GM23248 (cell line): ENCODE data around the gene NSMCE3. TPM values are rescaled to one million over a fixed set of nuclear protein-coding genes. Genes with fewer than 3 reads are reported as not detected.

Experiments used
- DNase-seq: peaks from one replicate; pipeline ENCODE4 v3.0.0-alpha.2; 2015
- H2AFZ ChIP-seq: fragments of 200-600 bp; sonication (generic); 2 replicates; pipeline ENCODE4 v1.6.1; 2016; ENCODE audit warnings: antibody characterized with exemption
- H3F3A ChIP-seq: fragments of 200-600 bp; sonication (generic); 2 replicates; pipeline ENCODE4 v1.6.1; 2016; ENCODE audit warnings: mild to moderate bottlenecking, antibody characterized with exemption, mixed run types; ENCODE audit not compliant: insufficient read depth
- H3K27ac ChIP-seq: fragments of 200-600 bp; sonication (generic); 2 replicates; pipeline ENCODE4 v1.5.1; 2016; ENCODE audit warnings: mild to moderate bottlenecking
- H3K27me3 ChIP-seq: fragments of 200-600 bp; sonication (generic); replicated peaks from 2 replicates; pipeline ENCODE4 v1.6.1; 2016; ENCODE audit warnings: mild to moderate bottlenecking; ENCODE audit not compliant: insufficient read depth
- H3K36me3 ChIP-seq: fragments of 200-600 bp; sonication (generic); 2 replicates; pipeline ENCODE4 v1.6.1; 2016; ENCODE audit warnings: low read depth, mild to moderate bottlenecking
- H3K4me1 ChIP-seq: fragments of 200-600 bp; sonication (generic); 2 replicates; pipeline ENCODE4 v1.6.1; 2016; ENCODE audit warnings: mild to moderate bottlenecking; ENCODE audit not compliant: insufficient read depth
- H3K4me2 ChIP-seq: fragments of 200-600 bp; sonication (generic); one replicate; pipeline ENCODE4 v1.6.1; 2016; ENCODE audit warnings: mild to moderate bottlenecking; ENCODE audit not compliant: unreplicated experiment
- H3K4me3 ChIP-seq: fragments of 200-600 bp; sonication (generic); 2 replicates; pipeline ENCODE4 v1.5.1; 2016; ENCODE audit warnings: mild to moderate bottlenecking
- H3K79me2 ChIP-seq: fragments of 200-600 bp; sonication (generic); 2 replicates; pipeline ENCODE4 v1.6.1; 2016; ENCODE audit warnings: mild to moderate bottlenecking; ENCODE audit not compliant: insufficient read depth
- H3K9ac ChIP-seq: fragments of 200-600 bp; sonication (generic); 2 replicates; pipeline ENCODE4 v1.6.1; 2016; ENCODE audit warnings: mild to moderate bottlenecking
- H3K9me2 ChIP-seq: fragments of 200-600 bp; sonication (generic); 2 replicates; pipeline ENCODE4 v1.6.1; 2016; ENCODE audit warnings: mixed run types, mild to moderate bottlenecking, moderate library complexity; ENCODE audit not compliant: insufficient read depth
- H3K9me3 ChIP-seq: fragments of 200-600 bp; sonication (generic); one replicate; pipeline ENCODE4 v1.6.1; 2017; ENCODE audit warnings: low read depth
- H4K20me1 ChIP-seq: fragments of 200-600 bp; sonication (generic); 2 replicates; pipeline ENCODE4 v1.6.0; 2016; ENCODE audit not compliant: insufficient read depth
- EZH2 ChIP-seq: fragments of 200-600 bp; sonication (generic); IDR thresholded peaks from 2 replicates; pipeline ENCODE4 v1.6.1; 2018; ENCODE audit warnings: antibody characterized with exemption, mild to moderate bottlenecking; ENCODE audit not compliant: insufficient read depth, poor library complexity, severe bottlenecking
- EZH2phosphoT487 ChIP-seq: fragments of 200-600 bp; sonication (generic); IDR thresholded peaks from 2 replicates; pipeline ENCODE4 v1.6.1; 2018; ENCODE audit warnings: antibody characterized with exemption, moderate library complexity, mild to moderate bottlenecking, low read depth; ENCODE audit not compliant: insufficient read depth
- WGBS, 2 experiments: methylation state at CpG; one replicate each; pipeline ENCODE4 v1.1.6; 2015 to 2017; ENCODE audit warnings: low lambda C conversion rate in 2 of 2, low coverage in 1 of 2; ENCODE audit errors: missing lambda C conversion rate in 2 of 2; 5-methylcytosine and 5-hydroxymethylcytosine counted together
- in situ Hi-C: fragments of 300-500 bp; cut with MboI; formaldehyde crosslinking; loops from 2 replicates; pipeline ENCODE4 v1.15.0; 2020
- polyA plus RNA-seq: library from polyadenylated mRNA; unstranded; fragments of >200 nt; fragmentation: Nextera tagmentation; extraction: Ambion mirVana; gene quantifications from 2 replicates; pipeline ENCODE4 v1.2.1, GENCODE V29; 2016
- total RNA-seq: library from RNA; depleted of rRNA; stranded (reverse); fragments of >200 nt; shearing (Covaris generic); gene quantifications from 2 replicates; pipeline ENCODE4 v1.2.3, GENCODE V29; 2014

The NSMCE3 gene
- total and polyA plus RNA-seq, 2 experiments from 2014 or later, result 9.2 to 10.2 TPM

DNA sequence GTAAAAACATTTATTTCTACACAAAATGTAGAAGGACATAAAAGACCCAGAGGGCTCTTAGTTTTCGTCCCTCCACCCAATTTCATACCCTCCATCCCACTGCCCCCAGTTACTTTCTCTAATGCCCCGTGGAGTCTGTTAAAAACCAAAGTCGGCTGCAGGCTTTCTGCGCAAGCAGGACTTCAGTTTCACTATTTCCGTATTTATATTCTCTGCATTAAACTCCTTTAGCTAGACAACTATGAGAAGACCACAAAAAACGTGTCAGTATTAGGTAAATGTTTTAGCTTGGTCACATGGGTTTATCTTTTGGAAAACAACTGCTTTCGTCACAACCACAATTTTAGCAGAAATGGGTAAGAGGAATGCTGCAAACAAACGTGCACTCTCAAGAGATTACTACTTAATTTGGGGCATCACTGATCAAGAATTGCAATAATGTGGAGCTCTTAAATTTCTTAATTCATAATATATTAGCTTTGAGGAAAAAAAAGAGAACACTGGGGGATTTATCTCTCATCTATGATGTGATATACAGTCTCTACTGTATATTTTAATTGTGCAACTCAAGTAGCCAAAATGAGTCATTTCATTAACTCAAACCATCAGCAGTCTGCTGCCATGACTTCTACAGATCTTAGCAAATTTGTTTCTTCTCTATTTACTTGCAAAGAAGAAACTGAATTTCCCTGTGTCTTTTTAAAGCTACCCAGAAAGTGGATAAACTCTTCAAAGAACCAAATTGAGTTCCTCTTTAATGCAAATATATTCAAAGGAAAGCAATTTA lies 740 bp upstream of the NSMCE3 start:
- Histone ChIP-seq H3K27ac (peak overlapping the region; percentile 76), H3K27me3 (no peaks in the 10 kb centered on the region), H3K9me3 (no peaks in the 10 kb centered on the region), H2AFZ (peak overlapping the region; percentile 90), H3K79me2 (peaks cover 28% of the 10 kb centered on the region), H3K4me3 (peak overlapping the region; percentile 89), H3K9ac (peak overlapping the region; percentile 88), H3K4me1 (peaks cover 31% of the 10 kb centered on the region), H3K9me2 (no peaks in the 10 kb centered on the region), H4K20me1 (peaks cover 4% of the 10 kb centered on the region), H3K36me3 (no peaks in the 10 kb centered on the region), H3F3A (peaks cover 21% of the 10 kb centered on the region), H3K4me2 (peak overlapping the region; percentile 98)
- DNase-seq, result peak; percentile 76
- in situ Hi-C loops, result no loop called here
- WGBS, 2 experiments, result 0 to 1% methylated on average over 8 of the region's 8 CpGs
- TF ChIP-seq EZH2 (no peak), EZH2phosphoT487 (no peak)

DNA sequence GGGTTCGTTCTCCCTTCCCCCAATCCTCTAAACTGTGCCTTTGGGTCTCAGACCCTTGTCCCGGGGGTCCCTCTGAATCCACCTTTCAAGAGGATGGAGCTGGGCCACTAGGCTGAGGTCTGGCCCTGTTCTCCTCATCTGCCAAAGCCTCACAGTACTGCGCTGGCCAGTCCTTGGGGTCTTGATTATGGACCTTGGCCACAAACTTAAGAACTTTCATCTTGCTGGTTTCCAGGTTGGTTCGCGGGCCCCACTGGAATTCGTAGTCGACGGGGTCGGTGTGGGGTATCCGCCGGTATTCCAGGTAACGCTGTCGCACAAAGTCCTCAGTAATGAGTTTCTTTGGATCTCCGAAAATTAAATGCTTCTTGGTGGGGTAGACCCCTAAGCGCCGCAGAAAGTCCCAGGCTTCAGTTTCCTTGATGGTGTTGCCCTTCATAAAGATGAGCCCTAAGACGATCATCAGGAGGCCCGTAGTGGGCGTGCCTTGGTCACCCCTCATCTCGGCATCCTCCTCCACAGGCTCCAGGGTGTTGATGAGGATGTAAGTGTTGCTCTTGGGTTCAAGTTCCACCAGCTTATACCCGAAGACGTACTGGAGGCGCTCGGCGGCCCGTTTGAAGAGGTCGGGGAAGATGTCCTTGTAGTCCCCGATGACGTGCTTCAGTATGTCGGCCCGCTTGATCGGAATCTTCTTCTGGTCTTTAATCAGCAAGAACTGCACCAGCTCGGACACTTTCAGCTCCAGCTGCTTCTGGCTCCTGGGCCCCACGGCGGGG lies 727 bp downstream of the NSMCE3 start:
- peak overlapping the region; percentile 98 for H3K4me2 ChIP-seq
- H2AFZ ChIP-seq, result peak overlapping the region; percentile 90
- H3F3A ChIP-seq, result peaks cover 21% of the 10 kb centered on the region
- H3K36me3 ChIP-seq, result no peaks in the 10 kb centered on the region
- no peaks in the 10 kb centered on the region for H3K9me3 ChIP-seq
- in situ Hi-C loops, result no loop called here
- WGBS, 2 experiments, result 3% methylated on average over 34 to 35 of the region's 35 CpGs
- peak overlapping the region; percentile 89 for H3K4me3 ChIP-seq
- H3K9ac ChIP-seq, result peak overlapping the region; percentile 88
- TF ChIP-seq EZH2 (no peak), EZH2phosphoT487 (no peak)
- no peaks in the 10 kb centered on the region for H3K27me3 ChIP-seq
- peaks cover 28% of the 10 kb centered on the region for H3K79me2 ChIP-seq
- no peaks in the 10 kb centered on the region for H3K9me2 ChIP-seq
- H4K20me1 ChIP-seq, result peaks cover 4% of the 10 kb centered on the region
- peak; percentile 73 for DNase-seq
- peaks cover 31% of the 10 kb centered on the region for H3K4me1 ChIP-seq
- peak overlapping the region; percentile 76 for H3K27ac ChIP-seq

DNA sequence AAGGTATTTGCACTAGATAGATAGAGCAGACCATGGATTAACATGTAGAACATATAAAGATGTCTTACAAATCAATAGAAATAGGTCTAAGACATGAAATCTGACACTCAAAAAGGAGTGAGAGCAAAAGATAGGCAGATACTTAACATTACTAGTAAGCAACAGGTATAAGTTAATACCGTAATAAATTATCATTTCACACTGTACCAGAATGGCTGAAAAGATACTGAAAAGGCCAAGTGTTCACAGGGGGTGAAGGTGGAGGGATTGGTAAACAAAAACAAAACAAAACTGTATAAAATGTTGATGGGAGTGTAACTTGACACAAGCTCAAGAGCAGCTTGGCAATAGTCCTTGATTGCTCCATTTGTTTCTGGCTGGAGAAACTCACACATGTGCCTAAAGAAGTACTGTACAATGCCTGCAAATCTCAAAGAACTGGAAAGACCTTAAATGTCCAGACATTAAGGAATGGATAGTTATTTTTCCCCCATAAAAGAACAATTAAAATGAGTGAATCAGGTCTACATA lies 3.5 kb downstream of the NSMCE3 start:
- Histone ChIP-seq H3K27me3 (no peaks in the 10 kb centered on the region), H3K9ac (no peak overlapping the region), H3F3A (peaks cover 12% of the 10 kb centered on the region), H3K4me3 (no peak overlapping the region), H3K79me2 (peaks cover 28% of the 10 kb centered on the region), H3K27ac (no peak overlapping the region), H3K9me2 (no peaks in the 10 kb centered on the region), H3K4me1 (peaks cover 29% of the 10 kb centered on the region), H4K20me1 (peaks cover 4% of the 10 kb centered on the region), H3K9me3 (no peaks in the 10 kb centered on the region), H2AFZ (no peak overlapping the region), H3K4me2 (no peak overlapping the region), H3K36me3 (no peaks in the 10 kb centered on the region)
- TF ChIP-seq EZH2, result no peak
- TF ChIP-seq EZH2phosphoT487, result no peak
- WGBS, 2 experiments, result 91 to 97% methylated on average over 1 of the region's 1 CpG
- no peak for DNase-seq
- in situ Hi-C loops, result no loop called here

DNA sequence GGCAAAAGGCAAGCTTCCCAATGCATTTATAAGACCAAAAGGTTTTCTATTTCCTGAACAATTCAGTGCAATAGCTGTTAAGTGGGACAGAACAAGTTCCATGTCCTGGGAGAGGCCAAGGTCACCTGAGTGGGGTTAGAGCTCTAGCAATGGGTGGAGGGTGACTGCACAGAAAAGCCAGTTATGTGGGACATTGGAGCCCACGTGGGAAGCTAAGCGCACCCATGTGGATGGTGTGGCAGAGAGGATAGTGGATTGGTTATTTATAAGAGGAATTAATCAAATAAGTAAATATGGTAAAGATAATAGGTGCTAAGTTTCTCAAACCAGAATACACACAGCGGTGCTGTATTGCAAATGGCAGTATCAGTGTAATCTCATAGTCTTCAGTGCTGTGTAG lies 6.3 kb downstream of the NSMCE3 start:
- H3F3A ChIP-seq, result no peaks in the 10 kb centered on the region
- 78 to 85% methylated on average over 3 of the region's 3 CpGs for WGBS, 2 experiments

More for the DNA sequence above, 6.3 kb downstream of the NSMCE3 start:
- H3K4me1 ChIP-seq, result peaks cover 13% of the 10 kb centered on the region
- peaks cover 16% of the 10 kb centered on the region for H3K79me2 ChIP-seq
- peaks cover 4% of the 10 kb centered on the region for H4K20me1 ChIP-seq
- DNase-seq, result no peak
- H3K4me2 ChIP-seq, result no peak overlapping the region
- in situ Hi-C loops, result no loop called here
- H3K9me2 ChIP-seq, result no peaks in the 10 kb centered on the region
- H3K36me3 ChIP-seq, result no peaks in the 10 kb centered on the region
- H3K9me3 ChIP-seq, result no peaks in the 10 kb centered on the region
- H3K27ac ChIP-seq, result no peak overlapping the region
- H3K27me3 ChIP-seq, result no peaks in the 10 kb centered on the region
- TF ChIP-seq EZH2, result no peak
- no peak for TF ChIP-seq EZH2phosphoT487
- H3K9ac ChIP-seq, result no peak overlapping the region
- no peak overlapping the region for H2AFZ ChIP-seq
- no peak overlapping the region for H3K4me3 ChIP-seq
